PC-9 (cell line): ENCODE measurements around the gene CCL4.

ENCODE experiments used
- EZH2 ChIP-seq: fragments of 200-600 bp; sonication (generic); IDR thresholded peaks from 2 replicates; pipeline ENCODE4 v1.8.0; 2017; ENCODE audit warnings: antibody characterized with exemption, low read depth
- TF ChIP-seq, protein P1 (sequence below): fragments of 200-600 bp; sonication (generic); conservative IDR thresholded peaks from 2 replicates; pipeline ENCODE4 v1.6.1; 2017; ENCODE audit warnings: mixed run types, antibody characterized with exemption, mild to moderate bottlenecking, moderate library complexity

DNA sequence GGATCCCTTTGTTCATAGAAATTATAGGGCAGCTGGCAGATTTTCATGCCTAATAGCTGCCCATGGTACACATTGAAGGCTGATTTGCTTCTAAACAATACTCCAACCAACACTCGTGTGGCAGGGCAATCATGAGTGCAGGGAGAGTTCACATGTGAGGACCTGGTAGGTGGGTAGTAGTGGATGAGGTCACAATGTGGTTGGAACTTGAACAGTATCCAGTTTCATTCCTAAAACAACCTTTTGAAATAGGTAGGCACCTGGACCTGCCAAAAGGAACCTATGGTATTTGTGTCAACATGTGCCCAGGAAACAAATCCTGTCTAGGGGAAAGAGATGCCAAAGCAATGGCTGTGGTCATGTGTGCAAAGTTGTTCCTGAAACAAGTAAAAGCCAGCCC lies 32.8 kb downstream of the CCL4 start:
- TF ChIP-seq, protein P1, sequence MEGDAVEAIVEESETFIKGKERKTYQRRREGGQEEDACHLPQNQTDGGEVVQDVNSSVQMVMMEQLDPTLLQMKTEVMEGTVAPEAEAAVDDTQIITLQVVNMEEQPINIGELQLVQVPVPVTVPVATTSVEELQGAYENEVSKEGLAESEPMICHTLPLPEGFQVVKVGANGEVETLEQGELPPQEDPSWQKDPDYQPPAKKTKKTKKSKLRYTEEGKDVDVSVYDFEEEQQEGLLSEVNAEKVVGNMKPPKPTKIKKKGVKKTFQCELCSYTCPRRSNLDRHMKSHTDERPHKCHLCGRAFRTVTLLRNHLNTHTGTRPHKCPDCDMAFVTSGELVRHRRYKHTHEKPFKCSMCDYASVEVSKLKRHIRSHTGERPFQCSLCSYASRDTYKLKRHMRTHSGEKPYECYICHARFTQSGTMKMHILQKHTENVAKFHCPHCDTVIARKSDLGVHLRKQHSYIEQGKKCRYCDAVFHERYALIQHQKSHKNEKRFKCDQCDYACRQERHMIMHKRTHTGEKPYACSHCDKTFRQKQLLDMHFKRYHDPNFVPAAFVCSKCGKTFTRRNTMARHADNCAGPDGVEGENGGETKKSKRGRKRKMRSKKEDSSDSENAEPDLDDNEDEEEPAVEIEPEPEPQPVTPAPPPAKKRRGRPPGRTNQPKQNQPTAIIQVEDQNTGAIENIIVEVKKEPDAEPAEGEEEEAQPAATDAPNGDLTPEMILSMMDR = no peak
- TF ChIP-seq EZH2 = no peak
